CD14-positive monocyte (primary cell): ENCODE results near the gene APIP. TPM values are rescaled to one million over a fixed set of nuclear protein-coding genes. Genes with fewer than 3 reads are reported as not detected.

Experiments
- DNase-seq, 3 donors: peaks; one replicate each; pipeline ENCODE4 v3.0.0-alpha.2; 2011 to 2022
- H2AFZ ChIP-seq: 2 replicates; pipeline ENCODE4 v1.6.0; 2012; ENCODE audit warnings: mild to moderate bottlenecking, low read depth, low read length, inconsistent platforms; ENCODE audit not compliant: insufficient read depth, poor library complexity, severe bottlenecking
- H3K27ac ChIP-seq, 2 donors: 1 replicate in 1 of 2; 2 replicates in 1 of 2; pipeline ENCODE4 v1.5.1; 2012 to 2013; ENCODE audit warnings: low read length in 2 of 2, control low read depth in 1 of 2, inconsistent platforms in 1 of 2, low read depth in 1 of 2, mild to moderate bottlenecking in 1 of 2
- H3K27me3 ChIP-seq, 2 donors: one replicate each; pipeline versions ENCODE4 v1.6.0 to v1.6.1; 2011 to 2013; ENCODE audit warnings: low read length in 2 of 2; ENCODE audit not compliant: control insufficient read depth in 2 of 2, insufficient read depth in 2 of 2
- H3K36me3 ChIP-seq, 2 donors: replicated peaks in 1 of 2; 1 replicate in 1 of 2; 2 replicates in 1 of 2; pipeline versions ENCODE4 v1.5.1 to v1.6.1; 2012 to 2013; ENCODE audit warnings: low read length in 2 of 2, control low read depth in 1 of 2, inconsistent platforms in 1 of 2, mild to moderate bottlenecking in 1 of 2; ENCODE audit not compliant: insufficient read depth in 2 of 2, control insufficient read depth in 1 of 2
- H3K4me1 ChIP-seq, 2 donors: 1 replicate in 1 of 2; 2 replicates in 1 of 2; pipeline versions ENCODE4 v1.5.1 to v1.6.1; 2012 to 2013; ENCODE audit warnings: low read length in 2 of 2, control low read depth in 1 of 2, inconsistent platforms in 1 of 2, mild to moderate bottlenecking in 1 of 2, moderate library complexity in 1 of 2; ENCODE audit not compliant: insufficient read depth in 2 of 2, control insufficient read depth in 1 of 2
- H3K4me2 ChIP-seq: replicated peaks from 2 replicates; pipeline ENCODE3; 2012; ENCODE audit warnings: low read length, moderate library complexity, mild to moderate bottlenecking; ENCODE audit not compliant: poor library complexity, severe bottlenecking; ENCODE audit errors: extremely low read depth
- H3K4me3 ChIP-seq, 3 experiments: fragments of 200-600 bp in 1 of 3; sonication (generic) in 1 of 3; replicated peaks in 1 of 3; 1 replicate in 2 of 3; 2 replicates in 1 of 3; pipeline ENCODE4 v1.5.1; 2011 to 2013; ENCODE audit warnings: low read length in 3 of 3, mild to moderate bottlenecking in 3 of 3, control low read depth in 2 of 3, low read depth in 2 of 3, inconsistent platforms in 1 of 3, moderate library complexity in 1 of 3
- H3K79me2 ChIP-seq: 2 replicates; pipeline ENCODE4 v1.6.0; 2012; ENCODE audit warnings: mild to moderate bottlenecking, control low read depth, inconsistent platforms, low read length, moderate library complexity; ENCODE audit not compliant: insufficient read depth
- H3K9ac ChIP-seq: 2 replicates; pipeline ENCODE4 v1.6.0; 2017; ENCODE audit warnings: low read length, mild to moderate bottlenecking; ENCODE audit not compliant: insufficient read depth, poor library complexity, severe bottlenecking
- H3K9me3 ChIP-seq, 2 donors: replicated peaks in 1 of 2; 1 replicate in 1 of 2; 2 replicates in 1 of 2; pipeline versions ENCODE4 v1.5.1 to v1.6.1; 2012 to 2013; ENCODE audit warnings: low read length in 2 of 2, control low read depth in 1 of 2; ENCODE audit not compliant: control insufficient read depth in 1 of 2, insufficient read depth in 1 of 2
- H4K20me1 ChIP-seq: 2 replicates; pipeline ENCODE4 v1.6.0; 2012; ENCODE audit warnings: mild to moderate bottlenecking, low read length, control low read depth, moderate library complexity; ENCODE audit not compliant: insufficient read depth
- H3K27ac Mint-ChIP-seq, 7 donors: one replicate each; pipeline ENCODE4 v1.8.0; 2020; ENCODE audit warnings: mild to moderate bottlenecking in 7 of 7, mixed read lengths in 7 of 7, moderate library complexity in 6 of 7, inconsistent platforms in 2 of 7
- H3K27me3 Mint-ChIP-seq, 3 donors: one replicate each; pipeline ENCODE4 v1.8.0; 2021 to 2022; ENCODE audit warnings: low read depth in 3 of 3, mild to moderate bottlenecking in 3 of 3, mixed read lengths in 3 of 3, moderate library complexity in 3 of 3, inconsistent platforms in 1 of 3
- H3K36me3 Mint-ChIP-seq, 2 donors: one replicate each; pipeline ENCODE4 v1.8.0; 2020; ENCODE audit warnings: mixed read lengths in 2 of 2, inconsistent platforms in 1 of 2, mild to moderate bottlenecking in 1 of 2
- H3K4me1 Mint-ChIP-seq: one replicate; pipeline ENCODE4 v1.8.0; 2020; ENCODE audit warnings: mild to moderate bottlenecking, mixed read lengths
- H3K4me3 Mint-ChIP-seq, 2 donors: one replicate each; pipeline ENCODE4 v1.8.0; 2020; ENCODE audit warnings: mild to moderate bottlenecking in 2 of 2, mixed read lengths in 2 of 2, moderate library complexity in 1 of 2
- H3K9me3 Mint-ChIP-seq, 7 donors: one replicate each; pipeline ENCODE4 v1.8.0; 2020 to 2022; ENCODE audit warnings: mixed read lengths in 7 of 7, mild to moderate bottlenecking in 6 of 7, moderate library complexity in 6 of 7, inconsistent platforms in 2 of 7
- CTCF ChIP-seq: fragments of 200-600 bp; IDR thresholded peaks from one replicate; pipeline ENCODE4 v1.8.0; 2022; ENCODE audit warnings: antibody characterized with exemption, mild to moderate bottlenecking
- WGBS: methylation state at CpG from one replicate; pipeline ENCODE4 v1.1.5; 2013; ENCODE audit warnings: missing lambda C conversion rate; ENCODE audit not compliant: insufficient coverage; 5-methylcytosine and 5-hydroxymethylcytosine counted together
- intact Hi-C, 2 donors: fragments of 100-400 bp; cut with micrococcal nuclease; formaldehyde crosslinking; loops; one replicate each; pipeline versions ENCODE4 v1.15.0 to v1.15.1; 2023
- polyA plus RNA-seq, 3 donors: library from polyadenylated mRNA; depleted of rRNA in 1 of 3; unstranded in 2 of 3; stranded (reverse) in 1 of 3; fragments of 300-500 nt in 2 of 3; fragments of >200 nt in 1 of 3; fragmentation: Illumina TruSeq in 2 of 3; gene quantifications; 1 replicate in 2 of 3; 2 replicates in 1 of 3; pipeline ENCODE4 v1.2.3, GENCODE V29; 2012 to 2021

Gene APIP
- polyA plus RNA-seq, 3 donors: 16.3 to 25.4 (median 22.9) TPM

- no peaks in the 10 kb centered on the region for H3K9me3 ChIP-seq
- no peaks in the 10 kb centered on the region for H3K9me3 Mint-ChIP-seq
- peaks cover 11 to 20% of the 10 kb centered on the region in 2 donors for H3K36me3 Mint-ChIP-seq
- H3K4me3 ChIP-seq: no peak overlapping the region
- H3K27me3 ChIP-seq: no peaks in the 10 kb centered on the region
- no peaks in the 10 kb centered on the region for H3K27me3 Mint-ChIP-seq
- intact Hi-C loops: loop anchor here (2.0 to 10.0 kb wide), 2 partner anchors 218 to 466 kb away; no protein-coding TSS in a partner anchor
- H3K79me2 ChIP-seq: peaks cover 66% of the 10 kb centered on the region
- peaks cover 0 to 3% of the 10 kb centered on the region in 2 donors for H3K4me1 ChIP-seq
- no peak overlapping the region for H3K9ac ChIP-seq
- H2AFZ ChIP-seq: no peak overlapping the region
- H3K4me1 Mint-ChIP-seq: peaks cover 13% of the 10 kb centered on the region
- H3K4me3 Mint-ChIP-seq: no peak overlapping the region
- H4K20me1 ChIP-seq: peaks cover 6% of the 10 kb centered on the region
- H3K27ac ChIP-seq: no peak overlapping the region
- H3K4me2 ChIP-seq: no peak overlapping the region
- H3K27ac Mint-ChIP-seq: no peak overlapping the region
- TF ChIP-seq CTCF: no peak
- peaks cover 9 to 15% of the 10 kb centered on the region in 2 donors for H3K36me3 ChIP-seq
- DNase-seq: no peak
These were observed 10.6 kb upstream of the APIP start for GRCh38 chr11:34926831-34927132.

- H3K27me3 ChIP-seq: no peaks in the 10 kb centered on the region
- intact Hi-C loops: loop anchor here (2.0 to 10.0 kb wide), 2 partner anchors 219 to 467 kb away; no protein-coding TSS in a partner anchor
- H3K79me2 ChIP-seq: peaks cover 70% of the 10 kb centered on the region
- Mint-ChIP-seq H3K36me3 (peaks cover 7 to 16% of the 10 kb centered on the region in 2 donors), H3K9me3 (no peaks in the 10 kb centered on the region), H3K27me3 (no peaks in the 10 kb centered on the region), H3K4me1 (peaks cover 13% of the 10 kb centered on the region), H3K4me3 (no peak overlapping the region), H3K27ac (no peak overlapping the region)
- peaks cover 0 to 3% of the 10 kb centered on the region in 2 donors for H3K4me1 ChIP-seq
- H3K4me3 ChIP-seq: no peak overlapping the region
- peaks cover 7 to 13% of the 10 kb centered on the region in 2 donors for H3K36me3 ChIP-seq
- DNase-seq: peak; percentile 18 to 46 (median 45)
- no peak overlapping the region for H3K27ac ChIP-seq
- H2AFZ ChIP-seq: no peak overlapping the region
- H3K4me2 ChIP-seq: no peak overlapping the region
- H3K9me3 ChIP-seq: no peaks in the 10 kb centered on the region
- WGBS: no CpG with 5 or more reads among the region's 2 CpGs
- peak; percentile 85 for TF ChIP-seq CTCF
- H3K9ac ChIP-seq: no peak overlapping the region
- H4K20me1 ChIP-seq: peaks cover 6% of the 10 kb centered on the region
These were observed 10.1 kb upstream of the APIP start for GRCh38 chr11:34926101-34926830.
